ENCODE data around the gene TCEA2. TPM values are rescaled to one million over a fixed set of nuclear protein-coding genes. Genes with fewer than 3 reads are reported as not detected.

The TCEA2 gene
- total and polyA plus RNA-seq, 2 of the 13 experiments (the other 11 are each of a cell fraction or from before 2014, with no cell fraction given), result 28.1 to 33.7 TPM

- TF ChIP-seq GPN1 (CRISPR knock-in tag; IDR thresholded peaks at IDR 0.05; ENCODE audit: borderline replicate concordance) (0 out of 2 replicates have a peak, but pooled peaks have one; percentile 21), PCBP2 (optimal IDR thresholded peaks at IDR 0.05; ENCODE audit: low read depth, low read length, poor library complexity, severe bottlenecking) (no peak), ZNF180 (CRISPR knock-in tag; IDR thresholded peaks at IDR 0.05; ENCODE audit: borderline replicate concordance, low read depth) (no peak), GATAD1 (CRISPR knock-in tag; IDR thresholded peaks at IDR 0.05) (peak; percentile 42; the same call in 1 of the 2 replicates), SRSF4 (IDR thresholded peaks at IDR 0.05; ENCODE audit: low read depth, low read length, poor library complexity, severe bottlenecking) (no peak), DDIT3 (CRISPR knock-in tag; IDR thresholded peaks at IDR 0.05) (no peak), ZNF235 (CRISPR knock-in tag; IDR thresholded peaks at IDR 0.05; ENCODE audit: borderline replicate concordance) (no peak), GABPB1 (CRISPR knock-in tag; IDR thresholded peaks at IDR 0.05) (peak; percentile 74), PHB2 (IDR thresholded peaks at IDR 0.05; ENCODE audit: partially characterized antibody) (no peak), THAP9 (CRISPR knock-in tag; IDR thresholded peaks at IDR 0.05; ENCODE audit: borderline replicate concordance) (no peak), ZHX2 (IDR thresholded peaks at IDR 0.05; ENCODE audit: low read depth) (peak; percentile 33; the same call in 1 of the 2 replicates), ZHX2 (CRISPR knock-in tag; IDR thresholded peaks at IDR 0.05; ENCODE audit: borderline replicate concordance) (no peak), ZNF354B (CRISPR knock-in tag; IDR thresholded peaks at IDR 0.05) (peak; percentile 76; the same call in 1 of the 2 replicates), CAMTA2 (CRISPR knock-in tag; IDR thresholded peaks at IDR 0.05; ENCODE audit: borderline replicate concordance) (no peak), ZNF317 (CRISPR knock-in tag; IDR thresholded peaks at IDR 0.05) (no peak), SRSF1 (optimal IDR thresholded peaks at IDR 0.05; ENCODE audit: low read depth, low read length) (no peak), PAF1 (CRISPR knock-in tag; IDR thresholded peaks at IDR 0.05) (no peak), MED13 (CRISPR knock-in tag; IDR thresholded peaks at IDR 0.05) (no peak)
Measured at GRCh38 chr20:64041040-64041780, 21.8 kb upstream of the TCEA2 start (continued).
